HG03066 (cell line): ENCODE results near the gene PRKCE.

Experiments
- ATAC-seq: cut with Tn5 transposase; IDR thresholded peaks from one replicate; pipeline ENCODE4 v1.9.1; 2021; ENCODE audit warnings: low read depth; ENCODE audit not compliant: unreplicated experiment

Gene PRKCE

DNA sequence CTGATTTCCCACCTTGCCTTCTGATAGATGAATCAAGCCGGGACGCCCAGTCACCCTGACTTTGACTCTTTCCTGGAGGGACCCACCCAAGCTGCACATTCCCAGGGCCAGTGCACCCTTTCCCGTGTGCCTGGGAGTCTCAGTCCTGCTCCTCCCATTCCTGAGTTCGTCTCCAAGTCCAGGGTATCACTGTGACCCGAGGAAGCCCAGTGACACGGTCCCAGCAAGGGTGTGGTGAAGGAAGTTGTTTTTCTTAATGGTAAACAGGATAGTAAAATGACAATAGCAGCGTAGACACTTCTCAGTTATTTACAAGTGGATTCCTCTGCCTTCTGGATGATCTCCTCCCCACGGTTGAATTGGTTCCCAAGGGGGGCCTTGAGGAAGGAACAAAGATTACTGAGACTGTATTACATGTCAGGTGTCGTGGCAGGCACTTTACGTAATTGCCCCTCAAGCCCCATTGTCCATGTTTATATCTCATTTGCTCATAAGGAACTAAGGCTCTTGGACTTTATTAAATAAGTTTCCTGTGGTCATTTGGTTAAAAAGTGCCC, 123.3 kb downstream of the PRKCE start:
- no peak for ATAC-seq

DNA sequence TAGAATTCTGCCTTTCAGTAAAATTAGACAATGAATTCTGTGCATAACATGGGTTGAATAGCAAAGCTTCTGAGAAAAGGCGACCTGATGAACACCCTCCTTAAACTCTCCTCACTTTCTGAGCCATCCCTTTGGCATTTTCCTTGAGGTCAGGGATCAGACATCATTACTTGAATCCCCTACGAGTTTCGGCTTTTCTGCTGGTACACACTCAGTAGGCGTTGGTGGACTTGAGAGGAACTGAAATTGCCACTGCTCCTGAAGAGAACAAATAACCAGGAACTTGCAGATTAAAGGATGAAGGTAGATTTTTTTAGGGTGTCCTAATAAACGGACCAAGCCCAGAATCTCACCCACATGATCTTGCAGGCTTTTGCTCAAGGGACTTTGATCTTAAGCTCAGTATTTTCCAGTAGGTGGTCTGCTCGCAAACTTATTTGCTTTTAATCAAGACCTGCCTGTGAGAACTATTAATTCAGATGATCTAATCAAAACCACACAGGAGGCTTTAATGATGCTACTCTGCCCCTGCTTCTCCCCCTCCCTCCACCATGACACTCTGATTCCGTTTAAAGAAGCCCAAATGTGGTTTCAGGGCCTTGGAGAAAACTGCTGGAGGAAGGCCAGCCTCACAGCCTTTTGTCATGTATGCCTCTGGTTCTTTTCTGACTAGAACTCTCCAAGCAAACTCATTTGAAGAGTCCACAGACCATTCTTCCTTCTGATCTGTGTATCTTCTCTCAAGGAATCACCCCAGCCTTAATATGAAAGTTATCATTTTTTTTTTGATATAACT, 124.9 kb downstream of the PRKCE start:
- ATAC-seq = no peak

DNA sequence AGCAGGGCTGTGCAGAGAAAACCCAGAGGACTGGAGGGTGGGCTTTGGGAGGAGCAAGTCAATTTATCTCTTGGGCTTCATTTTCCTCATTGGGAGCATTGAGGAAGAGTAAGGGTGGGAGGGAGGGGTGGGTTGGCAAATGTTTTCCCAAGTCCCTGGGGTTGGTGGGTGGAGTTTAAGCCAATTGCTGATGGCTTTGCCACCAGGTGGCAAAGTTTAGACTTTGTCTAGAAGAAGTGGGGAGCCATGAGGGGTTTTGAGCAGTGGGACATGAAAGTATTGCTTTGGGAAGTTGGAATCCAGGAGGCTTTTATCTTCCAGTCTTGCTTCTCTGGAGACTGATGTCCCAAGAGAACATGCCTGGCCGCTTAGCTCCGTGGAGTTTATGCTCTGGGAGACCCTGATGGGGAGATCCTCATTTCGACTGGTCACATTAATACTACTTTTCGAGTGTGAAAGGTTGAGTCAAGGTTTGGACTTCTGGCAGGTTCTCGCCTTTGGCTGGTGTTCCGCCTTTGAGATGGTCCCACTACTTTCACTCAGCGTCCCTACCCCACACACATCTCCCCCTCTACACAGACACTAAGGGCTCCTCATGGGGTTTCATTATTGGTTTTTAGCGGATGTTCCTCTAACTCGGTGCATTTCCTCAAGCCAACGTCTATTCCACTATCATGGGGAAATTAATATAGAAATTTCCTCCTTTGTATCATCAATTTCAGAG, 126.7 kb downstream of the PRKCE start:
- ATAC-seq = no peak

GRCh38 chr2:45778720-45779171, 127.3 kb downstream of the PRKCE start:
- ATAC-seq = no peak

GRCh38 chr2:45780541-45781463, 129.3 kb downstream of the PRKCE start:
- ATAC-seq = no peak

GRCh38 chr2:45781464-45781811, 130.0 kb downstream of the PRKCE start:
- no peak for ATAC-seq

GRCh38 chr2:45782436-45782835, 131.0 kb downstream of the PRKCE start:
- ATAC-seq = no peak

- no peak for ATAC-seq
Observed at GRCh38 chr2:45782986-45783385, 131.5 kb downstream of the PRKCE start.

- ATAC-seq = no peak
Observed at GRCh38 chr2:45786030-45786835, 134.8 kb downstream of the PRKCE start.

- no peak for ATAC-seq
Observed at GRCh38 chr2:45786836-45787357, 135.4 kb downstream of the PRKCE start.

- ATAC-seq = no peak
Observed at GRCh38 chr2:45788401-45788800, 136.9 kb downstream of the PRKCE start.

- ATAC-seq = no peak
Observed at GRCh38 chr2:45789317-45789716, 137.8 kb downstream of the PRKCE start.

DNA sequence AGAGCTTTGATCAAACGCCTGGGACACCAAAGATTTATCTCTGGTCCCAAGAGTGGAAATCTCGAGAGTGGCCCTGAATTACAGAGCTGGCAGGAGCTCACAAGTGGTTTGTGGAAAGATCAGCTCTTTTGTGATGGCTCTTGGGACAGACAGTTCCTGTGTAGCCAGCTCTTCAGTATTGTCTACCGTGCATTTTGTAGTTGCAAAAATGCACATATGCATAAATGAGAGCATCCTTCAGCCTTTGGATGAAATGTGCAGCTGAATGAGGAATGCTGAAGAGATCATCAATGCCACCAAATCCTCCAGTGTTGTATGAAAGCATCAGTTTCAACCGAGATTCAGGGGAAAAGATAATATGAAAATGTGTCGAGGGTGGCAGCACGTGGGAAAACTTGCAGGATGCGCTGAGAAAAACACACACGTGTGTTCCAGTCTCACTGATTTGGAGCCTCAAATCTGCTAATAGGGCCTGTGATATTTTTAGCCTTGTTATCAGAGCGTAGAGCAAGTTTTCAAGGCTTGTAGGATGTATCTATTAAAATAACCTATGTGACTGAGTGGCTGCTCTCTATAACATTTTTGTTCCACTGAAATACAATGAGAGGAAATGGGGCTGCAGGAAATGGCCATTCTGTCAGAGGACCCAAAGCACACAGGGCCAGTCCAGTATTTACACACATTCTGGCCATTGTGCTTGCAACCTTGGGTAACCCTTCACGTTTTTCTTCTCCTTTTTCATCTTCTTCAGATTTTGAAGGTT, 138.7 kb downstream of the PRKCE start:
- no peak for ATAC-seq

DNA sequence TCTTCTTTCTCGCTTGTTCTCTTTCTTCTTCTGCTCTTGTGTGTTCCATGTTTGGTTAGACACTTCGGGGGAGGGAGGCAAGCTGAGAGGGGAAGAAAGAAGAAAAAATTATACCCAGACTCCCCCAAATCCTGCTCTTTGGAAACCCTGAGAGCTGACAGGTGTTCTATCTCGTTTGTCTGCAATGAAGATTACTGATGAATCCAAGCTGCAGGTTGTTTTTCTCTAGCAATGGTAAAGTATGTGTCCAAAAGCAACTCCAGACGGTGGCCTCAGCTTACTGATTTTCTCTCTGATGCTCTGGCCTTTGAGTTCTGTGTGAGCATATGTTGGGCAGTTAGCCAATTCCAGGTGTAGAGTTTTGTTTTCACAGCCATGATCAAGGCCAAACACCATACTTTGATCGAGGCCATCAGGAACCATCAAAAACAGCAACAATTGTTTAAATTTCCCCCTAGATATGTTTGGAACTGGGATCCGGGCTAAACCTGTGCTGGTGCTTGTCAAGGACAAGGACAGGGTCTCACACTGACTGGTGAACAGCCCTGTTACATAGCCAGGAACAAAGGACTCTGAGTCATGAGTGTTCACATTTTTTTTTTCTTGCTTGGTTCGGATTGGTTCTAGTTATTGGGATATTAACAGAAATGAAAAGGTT, 142.0 kb downstream of the PRKCE start:
- ATAC-seq = no peak

GRCh38 chr2:45794134-45794617, 142.7 kb downstream of the PRKCE start:
- ATAC-seq = no peak

GRCh38 chr2:45796500-45796899, 145.0 kb downstream of the PRKCE start:
- ATAC-seq = no peak

- ATAC-seq = no peak
Observed at GRCh38 chr2:45797451-45798230, 146.2 kb downstream of the PRKCE start.
